ENCODE data around the gene SPRN. TPM values are rescaled to one million over a fixed set of nuclear protein-coding genes. Genes with fewer than 3 reads are reported as not detected.
"Not testable (repeated sequence)": the region's sequence is repeated elsewhere in the genome, so short reads cannot be mapped to it uniquely, and the experiment has no call there.

The SPRN gene
- total RNA-seq, 2 donors from 2014 or later, result not detected

DNA sequence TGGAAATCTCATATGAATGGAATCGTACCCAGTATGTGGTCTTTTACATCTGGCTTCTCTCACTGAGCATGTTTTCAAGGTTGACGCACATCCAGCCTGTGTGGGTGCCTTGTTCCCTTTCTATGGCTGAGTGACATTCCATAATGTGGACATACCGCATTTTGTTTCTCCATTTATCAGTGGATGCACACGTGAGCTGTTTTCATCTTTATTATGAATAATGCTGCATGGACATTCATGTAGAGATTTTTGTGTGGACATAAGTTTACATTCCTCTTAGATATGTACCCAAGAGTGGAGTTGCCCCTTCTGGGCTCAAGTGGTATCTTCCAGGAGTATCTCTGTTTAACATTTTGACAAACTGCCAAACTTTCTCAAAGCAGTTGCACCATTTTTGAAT is 28.0 kb upstream of the SPRN start:
- ATAC-seq (no peak), DNase-seq (no peak)
- H3K27ac Mint-ChIP-seq, result no peak overlapping the region
- no peaks in the 10 kb centered on the region for H3K27me3 Mint-ChIP-seq
- no peak overlapping the region for H3K4me3 Mint-ChIP-seq
- peaks cover 19% of the 10 kb centered on the region for H3K4me1 Mint-ChIP-seq
- peaks cover 5% of the 10 kb centered on the region for H3K9me3 ChIP-seq (ENCODE audit: control insufficient read depth, low read length, poor library complexity, severe bottlenecking)
- H3K36me3 Mint-ChIP-seq (ENCODE audit: low read depth), result peaks cover 3% of the 10 kb centered on the region

DNA sequence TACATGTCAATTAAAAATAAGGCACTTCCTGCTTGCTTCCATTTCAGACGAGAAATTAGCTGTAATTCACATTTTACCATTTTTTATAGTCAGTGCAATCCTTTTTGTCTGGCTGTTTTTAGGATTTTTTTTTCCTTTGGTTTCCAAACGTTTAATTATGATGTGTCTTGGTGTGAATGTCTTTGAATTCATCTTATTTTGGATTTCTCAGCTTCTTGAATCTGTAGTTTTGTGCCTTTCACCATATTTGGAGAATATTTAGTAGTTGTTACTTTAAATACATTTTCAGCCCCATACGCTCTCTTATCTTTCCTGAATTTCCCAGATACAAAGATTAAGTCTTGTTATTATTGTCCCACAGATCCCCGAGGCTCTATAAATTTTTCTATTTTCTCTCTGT is 26.9 kb upstream of the SPRN start:
- peaks cover 19% of the 10 kb centered on the region for H3K4me1 Mint-ChIP-seq
- H3K27me3 Mint-ChIP-seq, result no peaks in the 10 kb centered on the region
- ATAC-seq, result no peak

DNA sequence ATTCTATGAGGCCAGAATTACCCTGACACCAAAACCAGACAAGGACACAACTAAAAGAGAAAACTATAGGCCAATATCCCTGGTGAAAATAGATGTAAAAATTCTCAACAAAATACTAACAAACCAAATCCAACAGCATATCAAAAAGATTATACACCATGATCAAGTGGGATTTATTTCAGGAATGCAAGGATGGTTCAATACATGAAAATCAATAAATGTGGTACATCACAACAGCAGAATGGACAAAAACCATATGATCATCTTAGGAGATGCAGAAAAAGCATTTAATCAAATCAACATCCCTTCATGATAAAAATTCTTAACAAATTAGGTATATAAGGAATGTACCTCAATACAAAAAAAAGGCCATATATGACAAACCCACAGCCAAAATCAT is 23.7 kb upstream of the SPRN start:
- H3K27me3 Mint-ChIP-seq, result no peaks in the 10 kb centered on the region
- ATAC-seq (no peak), DNase-seq (no peak)
- no peak overlapping the region for H3K27ac Mint-ChIP-seq
- peaks cover 8% of the 10 kb centered on the region for H3K4me1 Mint-ChIP-seq
- H3K36me3 Mint-ChIP-seq (ENCODE audit: low read depth), result peaks cover 4% of the 10 kb centered on the region
- no peak overlapping the region for H3K4me3 Mint-ChIP-seq
- H3K9me3 ChIP-seq (ENCODE audit: control insufficient read depth, low read length, poor library complexity, severe bottlenecking), result peaks cover 5% of the 10 kb centered on the region

More for the DNA sequence above, 26.9 kb upstream of the SPRN start:
- peaks cover 5% of the 10 kb centered on the region for H3K9me3 ChIP-seq (ENCODE audit: control insufficient read depth, low read length, poor library complexity, severe bottlenecking)
- Mint-ChIP-seq H3K27ac (peak overlapping the region; percentile 10), H3K36me3 (ENCODE audit: low read depth) (peaks cover 6% of the 10 kb centered on the region), H3K4me3 (no peak overlapping the region)
- no peak for DNase-seq

DNA sequence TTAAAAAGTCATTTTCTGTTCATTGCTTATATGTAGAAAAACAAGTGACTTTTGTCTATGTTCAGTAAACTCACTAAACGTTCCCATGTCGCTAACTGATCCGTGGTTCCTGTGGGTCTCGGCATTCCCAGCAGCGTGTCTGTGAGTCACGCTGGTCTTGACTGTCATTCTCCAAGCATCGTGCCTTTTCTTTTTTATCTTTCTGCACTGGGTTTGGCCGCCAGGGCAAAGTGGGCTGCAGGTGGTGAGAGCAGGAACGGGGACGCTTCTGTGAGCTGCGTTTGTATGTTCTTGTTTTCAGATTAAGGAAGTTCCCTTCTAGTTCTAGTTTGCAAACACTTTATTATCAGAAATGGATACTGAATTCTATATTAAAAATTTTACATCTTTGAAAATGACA is 22.6 kb upstream of the SPRN start:
- H3K36me3 Mint-ChIP-seq (ENCODE audit: low read depth), result peaks cover 5% of the 10 kb centered on the region
- no peaks in the 10 kb centered on the region for H3K27me3 Mint-ChIP-seq
- H3K4me1 Mint-ChIP-seq, result peaks cover 14% of the 10 kb centered on the region
- peaks cover 5% of the 10 kb centered on the region for H3K9me3 ChIP-seq (ENCODE audit: control insufficient read depth, low read length, poor library complexity, severe bottlenecking)
- H3K27ac Mint-ChIP-seq, result no peak overlapping the region
- H3K4me3 Mint-ChIP-seq, result no peak overlapping the region
- ATAC-seq (no peak), DNase-seq (no peak)

GRCh38 chr10:133445751-133446708 is 21.6 kb upstream of the SPRN start:
- peaks cover 5% of the 10 kb centered on the region for H3K36me3 Mint-ChIP-seq (ENCODE audit: low read depth)
- DNase-seq (no peak), ATAC-seq (no peak)
- peaks cover 19% of the 10 kb centered on the region for H3K4me1 Mint-ChIP-seq
- H3K9me3 ChIP-seq (ENCODE audit: control insufficient read depth, low read length, poor library complexity, severe bottlenecking), result peaks cover 5% of the 10 kb centered on the region
- no peaks in the 10 kb centered on the region for H3K27me3 Mint-ChIP-seq
- no peak overlapping the region for H3K4me3 Mint-ChIP-seq
- H3K27ac Mint-ChIP-seq, result no peak overlapping the region

GRCh38 chr10:133445268-133445732 is 20.9 kb upstream of the SPRN start:
- DNase-seq, result no peak
- Mint-ChIP-seq H3K36me3 (ENCODE audit: low read depth) (peaks cover 5% of the 10 kb centered on the region), H3K27ac (no peak overlapping the region), H3K4me1 (peaks cover 19% of the 10 kb centered on the region), H3K27me3 (no peaks in the 10 kb centered on the region), H3K4me3 (no peak overlapping the region)
- ATAC-seq, result no peak
- peaks cover 5% of the 10 kb centered on the region for H3K9me3 ChIP-seq (ENCODE audit: control insufficient read depth, low read length, poor library complexity, severe bottlenecking)

DNA sequence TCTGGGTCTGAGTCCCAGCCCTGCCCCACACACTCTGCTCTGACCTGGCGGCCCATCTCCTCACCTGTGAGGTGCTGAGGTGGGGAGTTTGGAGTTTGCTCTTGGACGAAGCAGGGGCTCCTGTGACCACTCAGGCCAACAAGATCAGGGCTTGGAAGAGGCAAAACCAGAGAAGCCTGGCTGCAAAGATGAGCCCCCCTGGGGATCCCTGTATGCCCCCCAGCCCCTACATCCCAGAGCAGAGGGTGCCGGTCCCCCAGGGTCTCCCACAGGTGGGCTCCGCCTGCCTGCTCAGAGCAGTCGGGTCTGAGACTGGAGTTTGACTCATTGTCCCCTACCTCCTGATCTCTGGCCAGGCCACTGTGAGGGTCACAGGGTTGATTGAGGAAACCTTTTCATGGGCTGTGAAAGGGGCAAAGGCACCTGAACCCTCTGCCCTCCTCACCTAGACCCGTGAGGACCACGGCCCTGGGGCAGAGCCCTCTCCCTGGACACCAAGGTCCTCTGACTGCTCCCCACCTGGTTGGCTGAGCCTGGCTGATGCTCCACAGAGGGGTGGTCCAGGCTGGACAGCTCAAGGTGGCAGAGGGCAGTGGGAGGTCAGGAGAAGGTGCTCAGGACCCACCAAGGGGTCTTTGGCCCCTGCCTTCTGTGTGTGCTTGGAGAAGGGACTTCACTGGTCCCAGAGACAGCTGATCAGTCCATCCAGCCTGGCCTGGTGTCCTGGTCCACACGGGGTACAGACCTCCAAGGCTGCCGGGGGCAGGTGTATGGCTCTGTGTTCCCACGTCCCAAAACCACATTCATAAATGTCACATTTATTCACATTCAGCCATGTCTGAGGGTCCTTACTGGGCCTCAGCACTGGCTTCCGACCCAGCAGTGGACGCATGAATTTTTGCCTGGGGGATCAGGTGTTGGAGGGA is 20.2 kb upstream of the SPRN start:
- H3K4me3 Mint-ChIP-seq, result no peak overlapping the region
- H3K36me3 Mint-ChIP-seq (ENCODE audit: low read depth), result peaks cover 5% of the 10 kb centered on the region
- DNase-seq (no peak), ATAC-seq (no peak)
- H3K27ac Mint-ChIP-seq, result no peak overlapping the region
- no peaks in the 10 kb centered on the region for H3K27me3 Mint-ChIP-seq
- peaks cover 21% of the 10 kb centered on the region for H3K4me1 Mint-ChIP-seq
- peaks cover 5% of the 10 kb centered on the region for H3K9me3 ChIP-seq (ENCODE audit: control insufficient read depth, low read length, poor library complexity, severe bottlenecking)

DNA sequence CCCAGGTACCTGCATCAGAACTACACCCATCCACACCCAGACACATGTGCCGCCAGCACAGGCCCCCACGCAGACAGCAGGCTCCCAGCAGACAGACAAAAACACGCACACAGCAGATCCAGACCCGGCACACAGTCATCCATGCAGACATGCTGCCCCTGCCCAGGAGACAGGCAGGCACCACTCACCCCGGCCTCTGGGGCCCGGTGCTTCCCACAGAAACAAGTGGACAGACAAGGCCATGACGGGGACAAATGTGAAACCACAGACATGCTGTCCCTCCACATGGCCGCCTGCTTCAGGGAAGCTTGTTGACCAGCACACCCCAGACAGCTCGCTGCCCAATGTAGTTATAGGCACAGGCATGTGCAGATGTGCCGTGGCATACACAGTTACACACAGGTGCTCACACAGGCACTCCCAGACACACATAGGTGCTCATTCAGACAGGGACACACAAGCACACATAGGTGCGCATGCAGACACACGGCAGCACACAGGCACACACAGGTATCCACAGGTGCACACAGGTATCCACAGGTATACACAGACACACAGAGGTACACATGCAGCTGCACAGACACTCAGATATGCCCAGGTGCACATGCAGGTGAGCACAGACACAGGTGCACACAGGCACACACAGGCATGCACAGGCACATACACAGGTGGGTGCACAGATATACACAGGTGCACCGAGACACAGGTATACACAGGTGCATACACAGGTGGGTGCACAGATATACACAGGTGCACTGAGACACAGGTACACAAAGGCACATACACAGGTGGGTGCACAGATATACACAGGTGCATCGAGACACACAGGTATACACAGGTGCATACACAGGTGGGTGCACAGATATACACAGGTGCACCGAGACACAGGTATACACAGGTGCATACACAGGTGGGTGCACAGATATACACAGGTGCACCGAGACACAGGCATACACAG is 18.8 kb upstream of the SPRN start:
- H3K36me3 Mint-ChIP-seq (ENCODE audit: low read depth), result peaks cover 5% of the 10 kb centered on the region
- peaks cover 33% of the 10 kb centered on the region for H3K4me1 Mint-ChIP-seq
- peak overlapping the region; percentile 93 for H3K27ac Mint-ChIP-seq
- H3K4me3 Mint-ChIP-seq, result peak overlapping the region; percentile 85
- no peak for ATAC-seq
- peak in 1 of 3 donors; percentile 7 for DNase-seq
- peaks cover 3% of the 10 kb centered on the region for H3K9me3 ChIP-seq (ENCODE audit: control insufficient read depth, low read length, poor library complexity, severe bottlenecking)
- no peaks in the 10 kb centered on the region for H3K27me3 Mint-ChIP-seq

DNA sequence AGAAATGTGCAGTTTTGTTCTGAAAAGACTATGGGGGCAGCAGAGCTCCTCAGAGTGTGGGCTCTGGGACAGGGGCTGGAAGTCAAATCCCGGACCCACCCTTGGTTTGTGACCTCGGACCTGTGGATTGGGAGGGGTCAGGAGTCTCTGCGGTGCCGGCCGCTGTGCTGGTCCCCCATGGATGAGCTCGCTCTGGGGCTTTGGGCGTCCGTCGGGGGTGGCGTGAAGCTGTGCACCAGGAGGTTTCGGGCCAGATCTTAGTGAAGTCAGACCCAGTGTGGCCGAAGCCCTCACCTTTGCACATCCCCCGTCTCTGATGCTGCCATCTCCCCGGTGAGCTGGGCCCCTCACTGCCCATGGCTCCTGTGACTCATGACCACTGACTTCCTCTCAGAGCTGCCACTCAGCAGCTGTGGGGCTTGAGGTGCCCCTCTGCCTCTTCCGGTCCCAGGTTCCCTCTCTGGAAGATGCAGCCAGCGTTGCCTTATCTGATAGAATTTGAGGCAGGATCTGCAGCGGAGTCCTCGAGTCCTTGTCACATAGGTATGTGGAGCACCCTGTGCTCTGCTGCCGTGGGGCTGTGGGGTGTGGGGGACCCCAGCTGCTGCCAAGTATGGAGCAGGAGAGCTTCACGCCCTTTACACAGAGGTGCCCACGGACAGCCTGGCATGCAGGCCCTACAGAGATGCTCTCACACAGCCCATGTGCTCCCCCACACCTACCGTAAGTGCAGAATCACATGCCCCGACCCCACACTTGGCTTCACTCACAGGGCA is 18.0 kb upstream of the SPRN start:
- Mint-ChIP-seq H3K4me1 (peaks cover 36% of the 10 kb centered on the region), H3K27ac (peak overlapping the region; percentile 93), H3K36me3 (ENCODE audit: low read depth) (peaks cover 5% of the 10 kb centered on the region), H3K27me3 (no peaks in the 10 kb centered on the region), H3K4me3 (peak overlapping the region; percentile 85)
- peak; percentile 72 for ATAC-seq
- H3K9me3 ChIP-seq (ENCODE audit: control insufficient read depth, low read length, poor library complexity, severe bottlenecking), result no peaks in the 10 kb centered on the region
- peak in 1 of 3 donors; percentile 24 for DNase-seq

DNA sequence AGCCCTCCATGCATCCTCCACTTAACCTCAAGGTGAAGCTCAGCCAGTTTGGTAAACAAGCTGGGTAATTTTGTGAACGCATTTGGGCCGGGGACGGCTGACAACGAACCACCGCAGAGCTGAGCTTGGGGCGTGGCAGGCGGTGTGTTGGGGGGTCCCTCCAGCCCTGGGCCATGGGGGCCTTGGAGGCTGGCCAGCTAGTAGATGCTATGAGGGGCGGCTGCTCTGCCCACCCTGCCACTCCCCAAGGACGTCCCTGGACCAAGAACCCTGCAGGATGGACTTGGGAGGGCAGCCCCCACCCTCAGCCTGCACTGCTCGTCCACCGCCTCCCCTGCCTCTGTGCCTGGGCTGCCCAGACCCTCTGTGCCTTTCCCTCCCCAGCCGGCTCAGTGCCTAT is 17.4 kb upstream of the SPRN start:
- Mint-ChIP-seq H3K36me3 (ENCODE audit: low read depth) (peaks cover 5% of the 10 kb centered on the region), H3K4me1 (peaks cover 36% of the 10 kb centered on the region), H3K27me3 (peaks cover 2% of the 10 kb centered on the region), H3K27ac (peak overlapping the region; percentile 93), H3K4me3 (peak overlapping the region; percentile 85)
- ATAC-seq, result peak; percentile 61
- H3K9me3 ChIP-seq (ENCODE audit: control insufficient read depth, low read length, poor library complexity, severe bottlenecking), result no peaks in the 10 kb centered on the region
- no peak for DNase-seq

DNA sequence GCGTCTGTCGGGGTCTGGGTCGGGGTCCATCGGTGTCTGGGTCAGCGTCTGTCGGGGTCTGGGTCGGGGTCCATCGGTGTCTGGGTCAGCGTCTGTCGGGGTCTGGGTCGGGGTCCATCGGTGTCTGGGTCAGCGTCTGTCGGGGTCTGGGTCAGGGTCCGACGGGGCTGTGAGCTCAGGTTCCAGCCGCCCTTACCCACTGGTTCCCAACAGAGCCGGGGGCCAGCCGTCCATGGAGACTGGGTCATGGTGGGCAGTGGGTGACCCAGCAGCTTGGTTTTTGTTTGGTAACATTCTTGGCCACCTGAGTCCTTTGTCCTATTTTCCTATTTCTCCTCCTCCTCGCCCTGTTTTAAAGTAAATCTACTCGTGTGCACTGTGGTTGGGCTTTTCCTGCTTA is 16.9 kb upstream of the SPRN start:
- not testable (repeated sequence) for H3K9me3 ChIP-seq (ENCODE audit: control insufficient read depth, low read length, poor library complexity, severe bottlenecking); H3K36me3 Mint-ChIP-seq (ENCODE audit: low read depth); H3K27me3 Mint-ChIP-seq; DNase-seq; ATAC-seq
- H3K4me3 Mint-ChIP-seq, result peak overlapping the region; percentile 85
- H3K27ac Mint-ChIP-seq, result peak overlapping the region; percentile 93
- peaks cover 36% of the 10 kb centered on the region for H3K4me1 Mint-ChIP-seq

Measured in T-helper 17 cell (primary cell).